ENCODE measurements around the gene MPHOSPH10. TPM values are rescaled to one million over a fixed set of nuclear protein-coding genes. Genes with fewer than 3 reads are reported as not detected.
"Not testable (repeated sequence)": the region's sequence is repeated elsewhere in the genome, so short reads cannot be mapped to it uniquely, and the experiment has no call there.

MPHOSPH10 gene
- total and polyA plus RNA-seq, 2 donors from 2014 or later = 14.6 to 32.3 TPM

- DNase-seq (no peak), FAIRE-seq (no peak)
- no peak overlapping the region for H3K9ac ChIP-seq (ENCODE audit: low read length in 3 of 3)
- no peak overlapping the region for H3K27ac ChIP-seq (ENCODE audit: low read depth in 2 of 2, low read length in 2 of 2)
- no peak for TF ChIP-seq CTCF (IDR thresholded peaks at IDR 0.05; ENCODE audit: borderline replicate concordance, extremely low read depth, insufficient read depth)
- H3K9me3 ChIP-seq (ENCODE audit: control insufficient read depth in 2 of 3, insufficient read depth in 1 of 3, low read length in 3 of 3) = no peaks in the 10 kb centered on the region
- no peak overlapping the region for H3K4me3 ChIP-seq (ENCODE audit: low read length in 3 of 3)
- no peaks in the 10 kb centered on the region for H3K36me3 ChIP-seq (ENCODE audit: control insufficient read depth in 2 of 3, insufficient read depth in 3 of 3, low read length in 3 of 3)
- no peaks in the 10 kb centered on the region for H3K27me3 ChIP-seq (ENCODE audit: control insufficient read depth, insufficient read depth, low read length)
- intact Hi-C loops (cut with DNase I) = no loop called here
- no peaks in the 10 kb centered on the region for H3K4me1 ChIP-seq (ENCODE audit: control insufficient read depth in 2 of 3, insufficient read depth in 2 of 3, low read depth in 1 of 3, low read length in 3 of 3)
Measured at GRCh38 chr2:71181316-71181715, 50.9 kb downstream of the MPHOSPH10 start.

- H3K27ac ChIP-seq (ENCODE audit: low read depth in 2 of 2, low read length in 2 of 2); H3K36me3 ChIP-seq (ENCODE audit: control insufficient read depth in 2 of 3, insufficient read depth in 3 of 3, low read length in 3 of 3); H3K9ac ChIP-seq (ENCODE audit: low read length in 3 of 3); H3K4me1 ChIP-seq (ENCODE audit: control insufficient read depth in 2 of 3, insufficient read depth in 2 of 3, low read depth in 1 of 3, low read length in 3 of 3); intact Hi-C loops (cut with DNase I); H3K4me3 ChIP-seq (ENCODE audit: low read length in 3 of 3); H3K9me3 ChIP-seq (ENCODE audit: control insufficient read depth in 2 of 3, insufficient read depth in 1 of 3, low read length in 3 of 3); H3K27me3 ChIP-seq (ENCODE audit: control insufficient read depth, insufficient read depth, low read length); FAIRE-seq: not testable (repeated sequence)
- DNase-seq = peak in 2 of 5 donors; percentile 7 to 12
Measured at GRCh38 chr2:71183306-71184115, 53.1 kb downstream of the MPHOSPH10 start.

- peaks cover 0 to 3% (median 2%) of the 10 kb centered on the region in 3 donors for H3K36me3 ChIP-seq (ENCODE audit: control insufficient read depth in 2 of 3, insufficient read depth in 3 of 3, low read length in 3 of 3)
- no peak for DNase-seq
- no peak overlapping the region for H3K27ac ChIP-seq (ENCODE audit: low read depth in 2 of 2, low read length in 2 of 2)
- no peaks in the 10 kb centered on the region for H3K9me3 ChIP-seq (ENCODE audit: control insufficient read depth in 2 of 3, insufficient read depth in 1 of 3, low read length in 3 of 3)
- no peak overlapping the region for H3K4me3 ChIP-seq (ENCODE audit: low read length in 3 of 3)
- intact Hi-C loops (cut with DNase I) = no loop called here
- TF ChIP-seq CTCF (IDR thresholded peaks at IDR 0.05; ENCODE audit: borderline replicate concordance, extremely low read depth, insufficient read depth) = no peak
- H3K4me1 ChIP-seq (ENCODE audit: control insufficient read depth in 2 of 3, insufficient read depth in 2 of 3, low read depth in 1 of 3, low read length in 3 of 3) = no peaks in the 10 kb centered on the region
- no peak for FAIRE-seq
- H3K9ac ChIP-seq (ENCODE audit: low read length in 3 of 3) = no peak overlapping the region
- no peaks in the 10 kb centered on the region for H3K27me3 ChIP-seq (ENCODE audit: control insufficient read depth, insufficient read depth, low read length)
Measured at GRCh38 chr2:71186973-71187372, 56.5 kb downstream of the MPHOSPH10 start.

GRCh38 chr2:71187589-71187988, 57.2 kb downstream of the MPHOSPH10 start:
- intact Hi-C loops (cut with DNase I) = no loop called here
- Histone ChIP-seq H3K9me3 (ENCODE audit: control insufficient read depth in 2 of 3, insufficient read depth in 1 of 3, low read length in 3 of 3) (no peaks in the 10 kb centered on the region), H3K36me3 (ENCODE audit: control insufficient read depth in 2 of 3, insufficient read depth in 3 of 3, low read length in 3 of 3) (peaks cover 0 to 3% (median 2%) of the 10 kb centered on the region in 3 donors), H3K4me3 (ENCODE audit: low read length in 3 of 3) (no peak overlapping the region), H3K27ac (ENCODE audit: low read depth in 2 of 2, low read length in 2 of 2) (no peak overlapping the region), H3K4me1 (ENCODE audit: control insufficient read depth in 2 of 3, insufficient read depth in 2 of 3, low read depth in 1 of 3, low read length in 3 of 3) (no peaks in the 10 kb centered on the region), H3K27me3 (ENCODE audit: control insufficient read depth, insufficient read depth, low read length) (no peaks in the 10 kb centered on the region), H3K9ac (ENCODE audit: low read length in 3 of 3) (no peak overlapping the region)
- FAIRE-seq (no peak), DNase-seq (no peak)
- no peak for TF ChIP-seq CTCF (IDR thresholded peaks at IDR 0.05; ENCODE audit: borderline replicate concordance, extremely low read depth, insufficient read depth)
